ENCODE results near the gene MNX1. TPM values are rescaled to one million over a fixed set of nuclear protein-coding genes. Genes with fewer than 3 reads are reported as not detected.
A peak's percentile ranks its signal among the peaks of the same experiment; 100 is the strongest.

Gene MNX1
- total and polyA plus RNA-seq, 5 donors from 2014 or later = 0.67 TPM; not detected in 4

DNA sequence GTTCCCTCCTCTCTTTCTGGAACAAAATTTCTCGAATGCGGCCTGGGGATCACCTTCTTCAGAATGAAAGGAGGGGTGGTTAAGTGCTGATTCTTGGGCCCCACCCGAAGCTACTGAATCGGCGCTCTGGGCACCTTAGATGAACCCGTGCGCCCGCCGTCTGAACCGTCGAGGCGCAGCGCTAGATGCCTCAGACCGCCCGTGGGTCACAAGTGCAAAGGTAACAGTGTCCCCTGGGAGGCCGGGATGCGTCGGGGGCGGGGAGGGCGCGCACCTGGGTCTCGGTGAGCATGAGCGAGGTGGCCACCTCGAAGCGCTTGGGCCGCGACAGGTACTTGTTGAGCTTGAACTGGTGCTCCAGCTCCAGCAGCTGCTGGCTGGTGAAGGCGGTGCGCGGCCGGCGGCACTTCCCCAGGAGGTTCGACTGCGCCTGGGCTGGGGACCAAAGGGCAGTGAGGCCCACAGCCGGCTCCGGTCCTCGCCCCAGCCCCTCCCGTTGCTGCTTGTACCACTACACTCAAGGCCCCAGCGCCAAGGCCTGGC lies 4.2 kb downstream of the MNX1 start:
- Histone ChIP-seq H3K4me1 (ENCODE audit: control insufficient read depth, insufficient read depth, low read length, poor library complexity, severe bottlenecking) (peaks cover 28% of the 10 kb centered on the region), H3K9me3 (ENCODE audit: control insufficient read depth in 2 of 2, low read length in 2 of 2) (no peaks in the 10 kb centered on the region), H3K27me3 (ENCODE audit: control insufficient read depth, insufficient read depth, low read length) (peaks cover 13% of the 10 kb centered on the region), H3K4me3 (ENCODE audit: low read depth, low read length) (no peak overlapping the region), H3K36me3 (ENCODE audit: control insufficient read depth, insufficient read depth, low read length) (no peaks in the 10 kb centered on the region), H3K27ac (ENCODE audit: insufficient read depth, low read length, poor library complexity, severe bottlenecking) (no peak overlapping the region)
- DNase-seq (no peak), ATAC-seq (ENCODE audit: low read depth in 2 of 2) (no peak)
- H3K9me3 Mint-ChIP-seq = peaks cover 0 to 3% (median 0%) of the 10 kb centered on the region in 7 donors
- H3K36me3 Mint-ChIP-seq = no peaks in the 10 kb centered on the region
- peaks cover 0 to 33% (median 12%) of the 10 kb centered on the region in 4 donors for H3K4me1 Mint-ChIP-seq
- peaks cover 71% of the 10 kb centered on the region for H3K27me3 Mint-ChIP-seq
- H3K4me3 Mint-ChIP-seq = peak overlapping the region in 1 of 4 donors; percentile 48
- no peak overlapping the region for H3K27ac Mint-ChIP-seq

- no peak overlapping the region for H3K27ac Mint-ChIP-seq
- Histone ChIP-seq H3K27me3 (ENCODE audit: control insufficient read depth, insufficient read depth, low read length) (peaks cover 19% of the 10 kb centered on the region), H3K27ac (ENCODE audit: insufficient read depth, low read length, poor library complexity, severe bottlenecking) (no peak overlapping the region), H3K36me3 (ENCODE audit: control insufficient read depth, insufficient read depth, low read length) (no peaks in the 10 kb centered on the region), H3K9me3 (ENCODE audit: control insufficient read depth in 2 of 2, low read length in 2 of 2) (no peaks in the 10 kb centered on the region), H3K4me1 (ENCODE audit: control insufficient read depth, insufficient read depth, low read length, poor library complexity, severe bottlenecking) (peaks cover 26% of the 10 kb centered on the region), H3K4me3 (ENCODE audit: low read depth, low read length) (no peak overlapping the region)
- ATAC-seq (ENCODE audit: low read depth in 2 of 2) (no peak), DNase-seq (no peak)
- peak overlapping the region in 1 of 4 donors; percentile 48 for H3K4me3 Mint-ChIP-seq
- peaks cover 0 to 4% (median 0%) of the 10 kb centered on the region in 7 donors for H3K9me3 Mint-ChIP-seq
- H3K27me3 Mint-ChIP-seq = peaks cover 75% of the 10 kb centered on the region
- no peaks in the 10 kb centered on the region for H3K36me3 Mint-ChIP-seq
- H3K4me1 Mint-ChIP-seq = peaks cover 0 to 35% (median 18%) of the 10 kb centered on the region in 4 donors
These were observed 4.8 kb downstream of the MNX1 start for GRCh38 chr7:157005456-157006204.

- ATAC-seq (ENCODE audit: low read depth in 2 of 2) (no peak), DNase-seq (no peak)
- H3K4me1 ChIP-seq (ENCODE audit: control insufficient read depth, insufficient read depth, low read length, poor library complexity, severe bottlenecking) = peaks cover 32% of the 10 kb centered on the region
- H3K27me3 ChIP-seq (ENCODE audit: control insufficient read depth, insufficient read depth, low read length) = peaks cover 20% of the 10 kb centered on the region
- H3K27me3 Mint-ChIP-seq = peaks cover 82% of the 10 kb centered on the region
- no peak overlapping the region for H3K27ac Mint-ChIP-seq
- H3K36me3 ChIP-seq (ENCODE audit: control insufficient read depth, insufficient read depth, low read length) = no peaks in the 10 kb centered on the region
- no peak overlapping the region for H3K4me3 ChIP-seq (ENCODE audit: low read depth, low read length)
- no peaks in the 10 kb centered on the region for H3K9me3 ChIP-seq (ENCODE audit: control insufficient read depth in 2 of 2, low read length in 2 of 2)
- no peak overlapping the region for H3K27ac ChIP-seq (ENCODE audit: insufficient read depth, low read length, poor library complexity, severe bottlenecking)
- H3K9me3 Mint-ChIP-seq = peaks cover 0 to 5% (median 0%) of the 10 kb centered on the region in 7 donors
- H3K4me3 Mint-ChIP-seq = peak overlapping the region in 3 of 4 donors; percentile 19 to 52 (median 21)
- H3K4me1 Mint-ChIP-seq = peaks cover 0 to 39% (median 19%) of the 10 kb centered on the region in 4 donors
- H3K36me3 Mint-ChIP-seq = no peaks in the 10 kb centered on the region
These were observed 5.7 kb downstream of the MNX1 start for GRCh38 chr7:157004521-157005455.

- peaks cover 82% of the 10 kb centered on the region for H3K27me3 Mint-ChIP-seq
- ATAC-seq (ENCODE audit: low read depth in 2 of 2) (no peak), DNase-seq (no peak)
- no peak overlapping the region for H3K4me3 ChIP-seq (ENCODE audit: low read depth, low read length)
- no peaks in the 10 kb centered on the region for H3K36me3 ChIP-seq (ENCODE audit: control insufficient read depth, insufficient read depth, low read length)
- H3K4me1 Mint-ChIP-seq = peaks cover 4 to 44% (median 19%) of the 10 kb centered on the region in 4 donors
- peaks cover 0 to 5% (median 0%) of the 10 kb centered on the region in 7 donors for H3K9me3 Mint-ChIP-seq
- no peaks in the 10 kb centered on the region for H3K9me3 ChIP-seq (ENCODE audit: control insufficient read depth in 2 of 2, low read length in 2 of 2)
- no peak overlapping the region for H3K27ac ChIP-seq (ENCODE audit: insufficient read depth, low read length, poor library complexity, severe bottlenecking)
- H3K36me3 Mint-ChIP-seq = no peaks in the 10 kb centered on the region
- H3K27me3 ChIP-seq (ENCODE audit: control insufficient read depth, insufficient read depth, low read length) = peaks cover 24% of the 10 kb centered on the region
- H3K27ac Mint-ChIP-seq = no peak overlapping the region
- peaks cover 32% of the 10 kb centered on the region for H3K4me1 ChIP-seq (ENCODE audit: control insufficient read depth, insufficient read depth, low read length, poor library complexity, severe bottlenecking)
- H3K4me3 Mint-ChIP-seq = peak overlapping the region in 2 of 4 donors; percentile 21 to 52
These were observed 6.5 kb downstream of the MNX1 start for GRCh38 chr7:157003756-157004520.

GRCh38 chr7:157003445-157003755 lies 7.1 kb downstream of the MNX1 start:
- Mint-ChIP-seq H3K27ac (no peak overlapping the region), H3K27me3 (peaks cover 83% of the 10 kb centered on the region), H3K4me1 (peaks cover 7 to 43% (median 19%) of the 10 kb centered on the region in 4 donors), H3K9me3 (peaks cover 0 to 5% (median 0%) of the 10 kb centered on the region in 7 donors), H3K36me3 (no peaks in the 10 kb centered on the region), H3K4me3 (no peak overlapping the region)
- no peak overlapping the region for H3K27ac ChIP-seq (ENCODE audit: insufficient read depth, low read length, poor library complexity, severe bottlenecking)
- no peaks in the 10 kb centered on the region for H3K9me3 ChIP-seq (ENCODE audit: control insufficient read depth in 2 of 2, low read length in 2 of 2)
- peaks cover 32% of the 10 kb centered on the region for H3K4me1 ChIP-seq (ENCODE audit: control insufficient read depth, insufficient read depth, low read length, poor library complexity, severe bottlenecking)
- H3K4me3 ChIP-seq (ENCODE audit: low read depth, low read length) = no peak overlapping the region
- DNase-seq = no peak
- ATAC-seq (ENCODE audit: low read depth in 2 of 2) = no peak
- H3K27me3 ChIP-seq (ENCODE audit: control insufficient read depth, insufficient read depth, low read length) = peaks cover 29% of the 10 kb centered on the region
- H3K36me3 ChIP-seq (ENCODE audit: control insufficient read depth, insufficient read depth, low read length) = no peaks in the 10 kb centered on the region

DNA sequence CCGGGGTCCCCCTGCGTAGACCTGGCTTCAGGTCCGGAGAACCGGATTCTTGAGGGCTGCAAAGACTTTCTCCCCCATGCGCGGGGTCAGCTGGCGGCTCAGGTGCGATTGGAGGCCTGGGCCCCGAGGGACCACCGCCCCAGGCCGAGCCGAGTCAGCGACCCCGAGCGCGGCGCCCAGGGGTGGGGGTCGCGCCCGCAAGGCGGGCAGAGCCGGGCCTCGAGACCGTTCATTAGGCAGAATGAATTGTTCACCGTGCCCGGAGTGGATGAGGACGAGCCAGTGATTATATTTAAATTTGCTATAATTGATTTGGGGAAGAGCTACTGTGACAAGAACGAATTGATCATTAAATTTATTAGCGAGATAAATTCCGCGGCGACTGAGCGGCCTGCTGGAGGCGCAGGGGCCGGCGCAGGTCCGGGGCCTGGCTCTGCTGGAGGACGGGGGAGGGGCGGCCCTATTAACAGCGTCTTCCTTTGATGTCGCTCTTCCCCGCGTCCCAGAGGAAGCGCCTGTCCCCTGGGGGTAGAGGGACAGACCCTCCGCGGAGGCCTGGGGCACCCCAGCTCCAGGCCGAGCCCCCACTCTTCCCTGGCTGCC lies 7.5 kb downstream of the MNX1 start:
- Histone ChIP-seq H3K27ac (ENCODE audit: insufficient read depth, low read length, poor library complexity, severe bottlenecking) (no peak overlapping the region), H3K27me3 (ENCODE audit: control insufficient read depth, insufficient read depth, low read length) (peaks cover 33% of the 10 kb centered on the region), H3K9me3 (ENCODE audit: control insufficient read depth in 2 of 2, low read length in 2 of 2) (no peaks in the 10 kb centered on the region), H3K36me3 (ENCODE audit: control insufficient read depth, insufficient read depth, low read length) (no peaks in the 10 kb centered on the region), H3K4me1 (ENCODE audit: control insufficient read depth, insufficient read depth, low read length, poor library complexity, severe bottlenecking) (peaks cover 32% of the 10 kb centered on the region), H3K4me3 (ENCODE audit: low read depth, low read length) (no peak overlapping the region)
- H3K9me3 Mint-ChIP-seq = peaks cover 0 to 5% (median 0%) of the 10 kb centered on the region in 7 donors
- H3K36me3 Mint-ChIP-seq = no peaks in the 10 kb centered on the region
- H3K4me3 Mint-ChIP-seq = no peak overlapping the region
- H3K27me3 Mint-ChIP-seq = peaks cover 83% of the 10 kb centered on the region
- DNase-seq (no peak), ATAC-seq (ENCODE audit: low read depth in 2 of 2) (no peak)
- H3K4me1 Mint-ChIP-seq = peaks cover 7 to 43% (median 19%) of the 10 kb centered on the region in 4 donors
- no peak overlapping the region for H3K27ac Mint-ChIP-seq

Measured in CD4-positive, CD25-positive, alpha-beta regulatory T cell (primary cell).